SKM-1 treated with dmso at 0.1 percent for 144 hours (cell line): ENCODE measurements around the gene RFC2.
"Not testable (repeated sequence)": the region's sequence is repeated elsewhere in the genome, so short reads cannot be mapped to it uniquely, and the experiment has no call there.

Experiments used
- DNase-seq: peaks from one replicate; lab custom pipeline; 2025; ENCODE audit not compliant: unreplicated experiment; lab: John Stamatoyannopoulos, UW

Gene RFC2

GRCh38 chr7:74252893-74253292 is 1.3 kb downstream of the RFC2 start:
- no peak for DNase-seq

DNA sequence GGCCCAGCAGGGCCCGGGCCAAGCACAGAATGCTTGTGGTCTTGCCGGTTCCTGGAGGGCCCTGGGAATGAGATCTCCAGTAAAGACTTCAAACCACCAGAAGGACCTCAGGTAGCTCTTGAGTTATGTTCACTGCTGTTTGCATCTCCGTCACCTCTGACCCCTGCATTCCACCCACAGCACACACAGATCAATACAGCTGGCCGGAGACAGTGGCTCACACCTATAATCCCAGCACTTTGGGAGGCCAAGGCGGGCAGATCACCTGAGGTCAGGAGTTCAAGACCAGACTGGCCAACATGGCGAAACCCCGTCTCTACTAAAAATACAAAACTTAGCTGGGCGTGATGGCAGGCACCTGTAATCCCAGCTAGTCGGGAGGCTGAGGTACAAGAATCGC is 5.1 kb downstream of the RFC2 start:
- DNase-seq = not testable (repeated sequence)

DNA sequence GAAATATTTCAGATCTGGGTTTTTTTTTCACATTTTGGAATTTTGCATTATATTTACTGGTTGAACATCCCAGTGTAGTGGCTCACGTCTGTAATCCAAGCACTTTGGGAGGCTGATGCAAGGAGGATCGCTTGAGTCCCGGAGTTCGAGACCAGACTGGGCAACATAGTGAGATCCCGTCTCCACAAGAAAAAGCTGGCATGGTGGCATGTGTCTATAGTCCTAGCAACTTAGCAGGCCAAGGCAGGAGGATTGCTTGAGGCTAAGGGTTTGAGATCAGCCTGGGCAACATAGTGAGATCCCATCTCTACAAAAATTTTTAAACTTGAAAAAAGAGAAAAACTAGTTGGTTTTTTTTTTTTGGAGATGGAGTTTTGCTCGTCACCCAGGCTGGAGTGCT is 6.0 kb downstream of the RFC2 start:
- DNase-seq = no peak

DNA sequence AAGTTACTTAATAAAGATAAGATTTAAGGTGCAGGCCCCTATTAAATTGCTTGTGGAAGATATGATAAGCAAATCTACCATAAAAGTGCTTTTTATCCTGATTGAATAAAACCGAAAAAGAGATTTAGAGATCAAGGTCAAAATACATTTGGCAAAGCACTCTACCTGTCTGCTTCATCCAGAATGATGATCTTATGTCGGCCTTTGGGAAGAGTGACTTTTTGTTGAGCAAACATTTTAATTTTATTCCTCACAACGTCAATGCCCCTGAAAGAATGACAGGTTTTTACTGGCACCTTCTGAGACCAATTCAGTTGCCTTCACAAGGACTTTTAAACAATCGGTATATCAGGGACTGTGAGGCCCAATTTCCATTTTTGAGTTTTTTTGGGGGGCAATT is 7.7 kb downstream of the RFC2 start:
- DNase-seq = no peak

DNA sequence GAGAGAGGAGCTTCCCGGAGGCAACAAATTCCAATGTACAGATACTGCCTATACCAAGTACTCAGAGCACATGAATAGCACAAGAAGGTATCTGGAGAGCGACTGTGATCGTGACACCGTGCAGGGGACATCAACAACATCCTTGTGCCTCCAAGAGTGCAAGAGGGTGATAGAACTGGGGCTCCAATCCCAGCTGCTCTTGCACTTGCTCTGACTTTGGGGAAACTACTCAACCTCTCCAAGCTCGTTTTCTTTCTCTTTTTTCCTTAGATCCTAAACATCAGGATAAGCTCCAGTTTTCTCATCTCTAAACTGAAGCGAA is 12.1 kb downstream of the RFC2 start:
- no peak for DNase-seq

- no peak for DNase-seq
Observed at GRCh38 chr7:74240482-74240881, 13.7 kb downstream of the RFC2 start.

GRCh38 chr7:74236284-74236683 is 17.9 kb downstream of the RFC2 start:
- DNase-seq = no peak

DNA sequence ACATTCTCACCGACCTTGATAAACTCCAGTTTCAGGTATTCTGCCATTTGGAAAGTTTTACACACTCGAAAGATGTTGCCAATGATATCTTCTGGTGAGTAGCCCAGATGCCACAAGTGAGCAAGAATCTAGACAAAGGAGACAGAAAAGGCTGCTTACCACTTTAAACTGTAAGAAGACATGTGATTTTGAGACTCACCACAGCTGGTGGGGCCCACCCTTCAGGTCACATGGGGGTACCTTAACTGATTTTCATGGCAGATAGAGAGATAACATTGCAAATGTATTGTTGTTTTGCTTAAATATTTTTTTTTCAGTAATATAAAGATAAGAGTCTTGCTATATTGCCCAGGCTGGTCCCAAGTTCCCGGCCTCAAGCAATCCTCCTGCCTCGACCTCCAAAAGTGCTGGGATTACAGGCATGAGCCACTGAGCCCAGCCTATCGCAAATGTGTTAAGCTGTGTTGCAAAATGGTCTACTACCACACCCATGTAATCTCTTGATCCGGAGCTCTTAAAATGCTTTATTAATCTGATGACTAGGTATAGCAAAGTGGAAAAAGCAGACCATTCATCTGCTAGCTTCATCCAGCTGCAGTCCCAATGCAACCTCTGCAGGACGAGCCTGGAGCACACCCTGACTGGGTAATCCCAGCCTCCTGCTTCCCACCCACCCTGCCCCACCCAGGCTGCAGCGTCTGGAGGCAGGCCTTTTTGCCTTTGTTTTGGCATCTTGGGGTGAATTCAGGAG is 18.5 kb downstream of the RFC2 start:
- DNase-seq = no peak

GRCh38 chr7:74233655-74234285 is 20.4 kb downstream of the RFC2 start:
- no peak for DNase-seq

DNA sequence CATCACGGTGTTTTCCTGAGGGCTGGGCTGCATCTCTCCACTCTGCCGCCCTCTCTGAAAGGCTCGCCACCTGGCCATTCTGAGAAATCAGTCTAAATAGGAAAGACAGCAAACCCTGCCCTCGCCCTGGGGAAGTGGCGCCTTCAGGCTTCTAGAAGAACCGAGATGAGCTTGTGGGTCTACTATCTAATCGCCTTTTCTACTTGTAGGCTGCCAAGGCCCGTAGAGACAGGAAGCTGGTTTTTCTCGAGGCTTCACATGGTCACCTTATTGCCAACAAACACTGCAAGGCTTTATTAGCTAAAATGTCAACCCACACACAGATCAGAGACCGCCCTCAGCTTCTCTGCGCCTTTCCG is 23.0 kb downstream of the RFC2 start:
- DNase-seq = no peak

GRCh38 chr7:74230446-74231231 is 23.6 kb downstream of the RFC2 start:
- DNase-seq = peak; percentile 86

DNA sequence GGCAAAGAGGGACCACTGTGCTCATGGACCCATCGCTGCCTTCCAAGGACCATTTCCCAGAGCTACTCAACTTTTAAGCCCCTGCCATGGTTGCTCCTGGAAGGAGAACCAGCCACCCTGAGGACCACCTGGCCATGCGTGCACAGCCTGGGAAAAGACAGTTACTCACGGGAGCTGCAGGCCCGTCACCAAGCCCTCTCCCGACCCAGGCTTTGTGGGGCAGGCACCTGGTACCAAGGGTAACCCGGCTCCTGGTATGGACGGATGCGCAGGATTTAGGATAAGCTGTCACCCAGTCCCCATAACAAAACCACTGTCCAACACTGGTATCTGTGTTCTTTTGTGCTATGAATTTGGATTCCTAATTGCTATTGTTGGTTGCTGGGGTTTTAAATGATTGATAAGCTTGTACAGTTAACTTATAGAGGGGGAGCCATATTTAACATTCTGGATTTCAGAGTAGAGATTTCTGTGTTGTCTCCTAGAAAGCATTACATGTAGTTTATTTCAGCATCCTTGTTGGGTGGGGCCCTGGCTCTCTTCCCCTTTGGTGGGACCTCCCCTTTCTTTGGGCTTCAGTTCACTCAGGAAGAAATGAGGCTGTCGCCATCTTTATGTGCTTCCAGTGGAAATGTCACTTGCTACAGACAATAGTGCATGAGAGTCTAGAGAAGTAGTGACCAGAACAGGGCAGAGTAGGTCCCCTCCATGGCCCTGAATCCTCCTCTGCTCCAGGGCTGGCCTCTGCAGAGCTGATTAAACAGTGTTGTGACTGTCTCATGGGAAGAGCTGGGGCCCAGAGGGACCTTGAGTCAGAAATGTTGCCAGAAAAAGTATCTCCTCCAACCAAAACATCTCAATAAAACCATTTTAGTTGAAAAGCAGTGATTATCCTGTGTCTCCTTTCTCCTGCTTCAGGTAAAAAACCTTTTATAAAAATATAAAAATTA is 25.0 kb downstream of the RFC2 start:
- DNase-seq = peak; percentile 27

DNA sequence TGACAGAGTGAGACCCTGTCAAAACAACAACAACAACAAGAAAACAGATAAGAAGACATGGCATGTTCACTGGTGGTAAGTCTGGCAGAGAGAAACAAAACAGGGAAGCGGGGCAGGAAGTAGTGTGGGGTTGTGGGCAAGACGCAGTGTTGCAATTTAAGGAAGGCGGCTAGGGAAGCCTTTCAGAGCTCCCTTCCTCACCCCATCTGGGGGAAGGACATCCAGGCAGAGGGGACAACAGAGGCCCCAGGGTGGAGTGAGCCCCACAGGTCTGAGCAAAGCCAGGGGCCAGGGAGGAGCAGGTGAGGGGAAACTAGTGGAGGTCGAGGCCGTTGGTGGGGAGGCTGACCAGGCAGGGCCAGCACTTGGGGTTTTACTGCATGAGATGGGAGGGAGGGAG is 27.6 kb downstream of the RFC2 start:
- peak; percentile 94 for DNase-seq

DNA sequence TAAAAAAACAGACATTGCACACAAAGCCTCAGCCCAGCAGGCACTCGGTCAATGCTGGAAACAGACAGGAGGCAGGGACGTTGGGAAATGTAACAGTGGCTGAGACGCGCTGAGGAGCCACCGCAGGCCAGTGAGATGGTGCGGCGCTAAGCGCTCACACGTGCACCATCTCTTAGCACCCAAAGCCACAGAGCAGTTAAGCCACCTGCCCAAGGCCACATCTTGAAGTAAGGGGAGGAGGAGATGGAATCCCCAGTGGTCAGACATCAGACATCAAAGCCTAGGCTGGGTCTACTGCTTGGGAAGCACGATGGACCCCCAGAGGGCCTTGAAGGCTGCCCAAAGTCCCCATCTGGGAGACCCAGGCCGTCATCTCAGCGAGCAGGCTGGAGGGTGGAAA is 28.8 kb downstream of the RFC2 start:
- DNase-seq = no peak

GRCh38 chr7:74224907-74225306 is 29.3 kb downstream of the RFC2 start:
- not testable (repeated sequence) for DNase-seq

DNA sequence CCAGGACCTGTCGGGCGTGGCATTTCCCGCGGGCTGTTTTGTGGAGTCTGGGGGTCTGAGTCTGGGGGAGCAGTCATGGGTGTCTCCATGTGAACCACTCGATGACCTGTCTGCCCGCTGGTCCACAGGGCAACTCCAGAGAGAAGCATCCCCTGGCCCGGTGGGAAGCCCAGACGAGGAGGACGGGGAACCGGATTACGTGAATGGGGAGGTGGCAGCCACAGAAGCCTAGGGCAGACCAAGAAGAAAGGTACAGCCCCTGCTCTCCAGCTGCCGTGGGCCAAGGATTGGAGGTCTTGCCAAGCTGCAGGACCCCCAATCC is 29.7 kb downstream of the RFC2 start:
- DNase-seq = no peak

GRCh38 chr7:74223711-74224510 is 30.3 kb downstream of the RFC2 start:
- DNase-seq = no peak

DNA sequence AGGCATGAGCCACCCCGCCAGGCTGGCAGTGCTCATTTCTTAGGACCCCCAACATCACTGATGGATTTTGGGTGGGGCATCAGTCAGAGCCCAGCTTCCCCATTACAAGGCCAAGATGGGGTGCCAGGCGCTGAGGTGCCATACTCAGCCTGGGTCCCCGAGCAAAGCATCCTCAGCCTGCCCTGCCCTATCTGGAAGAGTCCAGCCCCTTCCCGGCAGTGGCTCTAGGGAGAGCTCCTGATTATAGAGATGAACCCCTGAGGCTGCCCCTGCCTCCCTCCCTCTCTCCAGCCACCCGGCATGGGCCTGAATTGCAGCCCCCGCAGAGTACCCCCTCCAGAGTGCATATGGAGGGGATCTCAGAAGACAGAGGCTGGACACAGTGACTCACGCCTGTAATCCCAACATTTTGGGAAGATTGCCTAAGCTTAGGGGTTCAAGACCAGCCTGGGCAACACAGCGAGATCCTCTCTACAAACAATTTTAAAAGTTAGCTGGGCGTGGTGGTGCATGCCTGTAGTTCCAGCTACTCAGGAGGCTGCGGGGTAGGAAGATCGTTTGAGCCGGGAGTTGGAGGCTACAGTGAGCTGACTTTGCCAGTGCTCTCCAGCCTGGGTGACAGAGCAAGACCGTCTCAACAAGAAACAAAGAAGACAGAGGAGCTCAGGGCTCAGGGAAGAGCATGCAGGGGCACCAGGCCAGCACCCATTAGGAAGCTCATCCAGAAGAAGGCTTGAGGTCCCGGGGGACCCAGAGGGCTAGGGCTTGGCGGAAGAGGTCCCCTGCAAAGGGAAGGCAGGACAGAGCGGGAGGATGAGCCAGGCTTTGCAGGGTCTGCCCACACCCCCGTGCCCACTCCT is 31.1 kb downstream of the RFC2 start:
- no peak for DNase-seq

DNA sequence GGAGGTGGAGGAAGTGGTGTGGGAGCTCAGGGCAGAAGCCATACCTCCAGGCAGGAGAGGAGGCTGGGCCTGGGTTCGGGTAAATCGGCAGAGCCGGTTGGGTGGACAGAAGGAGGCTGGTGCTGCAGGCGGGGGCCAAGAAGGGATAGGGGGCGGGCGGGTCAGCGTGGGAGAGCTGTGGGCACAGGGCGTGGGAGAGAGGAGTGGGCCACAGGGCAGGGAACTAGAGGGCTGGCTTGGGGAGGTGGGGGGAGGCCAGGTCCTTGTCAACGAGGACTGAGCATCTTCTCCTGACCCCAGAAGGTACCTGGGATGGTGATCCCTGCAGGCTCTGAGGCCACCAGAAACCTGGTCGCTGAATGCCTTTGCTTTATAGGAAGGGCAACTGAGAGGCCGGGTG is 32.5 kb downstream of the RFC2 start:
- DNase-seq = no peak

DNA sequence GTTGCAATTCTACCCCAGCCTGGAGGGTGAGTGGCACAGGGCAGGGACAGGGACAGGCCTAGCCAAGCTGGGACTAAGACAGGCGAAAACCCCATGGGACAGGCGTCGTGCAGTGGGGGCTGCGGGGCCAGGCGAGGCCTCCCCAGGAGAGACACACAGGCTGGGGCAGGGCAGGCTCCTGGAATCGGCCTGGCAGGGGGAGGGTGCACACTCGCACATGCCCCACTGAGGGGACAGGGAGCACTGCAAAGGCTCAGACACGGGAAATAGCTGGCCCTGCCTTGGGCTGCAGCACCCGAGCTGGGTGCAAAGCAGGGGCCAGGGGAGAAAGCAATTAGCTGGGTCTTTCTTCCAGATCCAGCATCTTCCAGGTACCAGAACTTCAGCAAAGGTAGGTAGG is 34.0 kb downstream of the RFC2 start:
- DNase-seq = no peak
